Measurements from ENCODE around the gene MAP1B. TPM values are rescaled to one million over a fixed set of nuclear protein-coding genes. Genes with fewer than 3 reads are reported as not detected.

The MAP1B gene
- total and polyA plus RNA-seq, 4 donors: 0.58 to 5.0 (median 2.1) TPM

- Histone ChIP-seq H3K9ac (ENCODE audit: low read depth in 1 of 2, low read length in 2 of 2) (no peak overlapping the region), H3K4me1 (ENCODE audit: control insufficient read depth in 4 of 4, insufficient read depth in 4 of 4, low read length in 3 of 4) (no peaks in the 10 kb centered on the region), H3K27ac (ENCODE audit: low read depth in 1 of 2, low read length in 2 of 2) (no peak overlapping the region), H3K9me3 (ENCODE audit: control insufficient read depth in 4 of 4, low read length in 3 of 4) (no peaks in the 10 kb centered on the region), H3K27me3 (ENCODE audit: control insufficient read depth in 4 of 4, insufficient read depth in 4 of 4, low read length in 3 of 4) (no peaks in the 10 kb centered on the region), H3K4me3 (ENCODE audit: low read depth in 1 of 3, low read length in 3 of 3) (no peak overlapping the region), H3K36me3 (ENCODE audit: control insufficient read depth in 4 of 4, insufficient read depth in 3 of 4, low read depth in 1 of 4, low read length in 3 of 4) (no peaks in the 10 kb centered on the region)
- 93% methylated on average over 8 of the region's 8 CpGs for WGBS
- DNase-seq (ENCODE audit: low spot score): no peak
- no peak for TF ChIP-seq JUND (IDR thresholded peaks at IDR 0.05)
- no peak for TF ChIP-seq GABPA (IDR thresholded peaks at IDR 0.05 in 1 of 2, conservative IDR thresholded peaks at IDR 0.05 in 1 of 2)
- no peak for TF ChIP-seq CTCF (IDR thresholded peaks at IDR 0.05; ENCODE audit: low read depth, low read length, missing input control)
These were observed 45.3 kb downstream of the MAP1B start for GRCh38 chr5:72152545-72152944.

GRCh38 chr5:72153551-72153950 is 46.3 kb downstream of the MAP1B start:
- Histone ChIP-seq H3K4me3 (ENCODE audit: low read depth in 1 of 3, low read length in 3 of 3) (no peak overlapping the region), H3K27me3 (ENCODE audit: control insufficient read depth in 4 of 4, insufficient read depth in 4 of 4, low read length in 3 of 4) (no peaks in the 10 kb centered on the region), H3K36me3 (ENCODE audit: control insufficient read depth in 4 of 4, insufficient read depth in 3 of 4, low read depth in 1 of 4, low read length in 3 of 4) (no peaks in the 10 kb centered on the region), H3K9ac (ENCODE audit: low read depth in 1 of 2, low read length in 2 of 2) (no peak overlapping the region), H3K9me3 (ENCODE audit: control insufficient read depth in 4 of 4, low read length in 3 of 4) (no peaks in the 10 kb centered on the region), H3K27ac (ENCODE audit: low read depth in 1 of 2, low read length in 2 of 2) (no peak overlapping the region), H3K4me1 (ENCODE audit: control insufficient read depth in 4 of 4, insufficient read depth in 4 of 4, low read length in 3 of 4) (no peaks in the 10 kb centered on the region)
- TF ChIP-seq MAX (IDR thresholded peaks at IDR 0.05) (no peak), YY1 (IDR thresholded peaks at IDR 0.05) (no peak), SP1 (IDR thresholded peaks at IDR 0.05) (no peak), FOXA1 (IDR thresholded peaks at IDR 0.05) (no peak), CTCF (IDR thresholded peaks at IDR 0.05; ENCODE audit: low read depth, low read length, missing input control) (no peak), RXRA (IDR thresholded peaks at IDR 0.05) (no peak), JUND (IDR thresholded peaks at IDR 0.05) (no peak), HNF4A (conservative IDR thresholded peaks at IDR 0.05) (no peak), TAF1 (conservative IDR thresholded peaks at IDR 0.05) (no peak), RAD21 (IDR thresholded peaks at IDR 0.05) (no peak)
- WGBS: 83% methylated on average over 4 of the region's 4 CpGs
- no peak for DNase-seq (ENCODE audit: low spot score)

GRCh38 chr5:72154076-72154756 is 46.9 kb downstream of the MAP1B start:
- H3K9ac ChIP-seq (ENCODE audit: low read depth in 1 of 2, low read length in 2 of 2): no peak overlapping the region
- no peak for DNase-seq (ENCODE audit: low spot score)
- H3K27me3 ChIP-seq (ENCODE audit: control insufficient read depth in 4 of 4, insufficient read depth in 4 of 4, low read length in 3 of 4): no peaks in the 10 kb centered on the region
- H3K4me1 ChIP-seq (ENCODE audit: control insufficient read depth in 4 of 4, insufficient read depth in 4 of 4, low read length in 3 of 4): no peaks in the 10 kb centered on the region
- H3K9me3 ChIP-seq (ENCODE audit: control insufficient read depth in 4 of 4, low read length in 3 of 4): no peaks in the 10 kb centered on the region
- TF ChIP-seq NR2F2 (IDR thresholded peaks at IDR 0.05): peak; percentile 39
- TF ChIP-seq FOXA1 (IDR thresholded peaks at IDR 0.05): no peak
- no peaks in the 10 kb centered on the region for H3K36me3 ChIP-seq (ENCODE audit: control insufficient read depth in 4 of 4, insufficient read depth in 3 of 4, low read depth in 1 of 4, low read length in 3 of 4)
- no peak overlapping the region for H3K27ac ChIP-seq (ENCODE audit: low read depth in 1 of 2, low read length in 2 of 2)
- no peak overlapping the region for H3K4me3 ChIP-seq (ENCODE audit: low read depth in 1 of 3, low read length in 3 of 3)
- 71% methylated on average over 5 of the region's 5 CpGs for WGBS
